ENCODE measurements around the gene ISLR.

The ISLR gene

GRCh38 chr15:74213858-74214284 is 40.4 kb downstream of the ISLR start:
- DNase-seq (ENCODE audit: low read depth) = no peak

GRCh38 chr15:74214324-74215021 is 41.0 kb downstream of the ISLR start:
- no peak for DNase-seq (ENCODE audit: low read depth)

- DNase-seq (ENCODE audit: low read depth) = no peak
These were observed 42.4 kb downstream of the ISLR start for GRCh38 chr15:74215958-74216357.

GRCh38 chr15:74216949-74217348 is 43.4 kb downstream of the ISLR start:
- no peak for DNase-seq (ENCODE audit: low read depth)

- no peak for DNase-seq (ENCODE audit: low read depth)
These were observed 44.7 kb downstream of the ISLR start for GRCh38 chr15:74217907-74218885.

GRCh38 chr15:74220475-74221248 is 47.2 kb downstream of the ISLR start:
- no peak for DNase-seq (ENCODE audit: low read depth)

- DNase-seq (ENCODE audit: low read depth) = no peak
These were observed 48.1 kb downstream of the ISLR start for GRCh38 chr15:74221399-74222239.

- DNase-seq (ENCODE audit: low read depth) = no peak
These were observed 49.0 kb downstream of the ISLR start for GRCh38 chr15:74222240-74223119.

- no peak for DNase-seq (ENCODE audit: low read depth)
These were observed 52.4 kb downstream of the ISLR start for GRCh38 chr15:74225928-74226327.
